ENCODE results near the gene SAMMSON. TPM values are rescaled to one million over a fixed set of nuclear protein-coding genes. Genes with fewer than 3 reads are reported as not detected.

The SAMMSON gene
- total RNA-seq (1 to 10 TPM in 1 of 7 donors, not detected in 6; 1.0 TPM), polyA plus RNA-seq (under 1 TPM in 1 of 3 donors, not detected in 2; 0.05 TPM)
- long read RNA-seq, donor 1 = 0 reads
- long read RNA-seq, donor 2 = 0 reads

DNA sequence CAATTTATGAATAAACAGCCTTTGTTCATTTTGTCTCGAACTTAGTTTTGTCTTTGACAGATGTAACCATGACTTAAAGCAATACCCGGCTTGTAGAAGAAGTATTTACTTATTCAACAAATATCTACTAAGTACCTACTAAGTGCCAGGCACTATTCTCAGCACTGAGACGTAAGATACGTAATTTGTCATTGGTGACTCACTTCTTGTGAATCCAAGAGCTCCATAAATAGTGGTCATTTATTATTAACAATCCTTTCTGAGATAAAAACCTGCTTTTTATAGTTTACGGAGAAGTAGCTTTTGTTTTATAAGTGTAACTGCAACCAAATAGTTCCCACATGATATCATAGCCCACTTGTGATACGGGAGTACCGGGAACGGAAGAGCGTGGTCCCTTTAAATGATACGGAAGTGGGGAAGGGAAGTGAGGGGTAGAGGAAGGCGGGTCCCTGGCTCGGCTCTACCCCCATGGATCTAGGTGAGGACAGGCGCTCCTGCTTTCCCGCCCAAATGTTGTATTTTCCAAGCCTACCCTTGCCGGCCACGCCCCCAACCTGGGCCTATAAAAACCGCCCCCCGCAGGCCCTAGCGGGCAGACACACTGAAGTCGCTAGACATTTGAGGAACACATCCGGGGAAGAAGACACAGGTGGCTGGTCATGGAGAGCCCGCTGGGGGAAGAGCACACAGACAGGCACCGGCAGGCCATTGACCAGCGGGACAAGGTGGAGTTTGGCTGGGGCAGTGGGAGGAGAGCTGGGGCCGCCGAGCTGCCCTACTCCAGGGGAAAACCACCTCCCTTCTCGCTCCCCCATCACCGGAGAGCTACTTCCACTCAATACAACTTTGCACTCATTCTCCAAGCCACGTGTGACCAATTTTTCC is at the start of gene SAMMSON:
TSS of gene SAMMSON (plus strand) at position 594 of the 888 bp plus-strand sequence.
- H3K36me3 ChIP-seq = no peaks in the 10 kb centered on the region
- H3K9me3 ChIP-seq = peaks cover 0 to 8% (median 0%) of the 10 kb centered on the region in 8 donors
- H3K27me3 ChIP-seq (replicated peaks in 1 of 7) = no peaks in the 10 kb centered on the region
- peak within 1 kb of the TSS in 5 of 8 donors; percentile 7 to 36 (median 20) for H3K27ac ChIP-seq
- intact Hi-C loops (cut with DNase I; ENCODE audit: low total_unique reads) = no loop called here
- no peak for TF ChIP-seq POLR2AphosphoS5 (IDR thresholded peaks at IDR 0.05)
- no peak for TF ChIP-seq CTCF (IDR thresholded peaks at IDR 0.05 in 8 of 11, conservative IDR thresholded peaks at IDR 0.05 in 3 of 11)
- no peak for TF ChIP-seq POLR2A (IDR thresholded peaks at IDR 0.05)
- no peak within 1 kb of the TSS for H3K4me3 ChIP-seq
- H3K4me1 ChIP-seq = peaks cover 0 to 4% (median 0%) of the 10 kb centered on the region in 6 donors
- 87 to 92% (median 90%) methylated on average over 28 to 29 of the region's 29 CpGs for WGBS, 5 donors
- DNase-seq = no peak

- intact Hi-C loops (cut with DNase I; ENCODE audit: low total_unique reads) = no loop called here
- WGBS, 5 donors = 71 to 90% (median 77%) methylated on average over 3 of the region's 3 CpGs
Measured at GRCh38 chr3:69951616-69952015, 47.9 kb upstream of the SAMMSON start.

GRCh38 chr3:69959581-69959980 is 40.0 kb upstream of the SAMMSON start:
- no peak overlapping the region for H3K4me3 ChIP-seq
- TF ChIP-seq CTCF (IDR thresholded peaks at IDR 0.05 in 8 of 11, conservative IDR thresholded peaks at IDR 0.05 in 3 of 11) = no peak
- no peak for TF ChIP-seq POLR2A (IDR thresholded peaks at IDR 0.05)
- no peak for TF ChIP-seq POLR2AphosphoS5 (IDR thresholded peaks at IDR 0.05)
- no peaks in the 10 kb centered on the region for H3K9me3 ChIP-seq
- no peaks in the 10 kb centered on the region for H3K27me3 ChIP-seq (replicated peaks in 1 of 7)
- no peaks in the 10 kb centered on the region for H3K4me1 ChIP-seq
- intact Hi-C loops (cut with DNase I; ENCODE audit: low total_unique reads) = no loop called here
- DNase-seq = no peak
- WGBS, 5 donors = 76 to 85% (median 82%) methylated on average over 7 of the region's 7 CpGs
- no peak overlapping the region for H3K27ac ChIP-seq
- H3K36me3 ChIP-seq = peaks cover 0 to 9% (median 0%) of the 10 kb centered on the region in 6 donors

More at GRCh38 chr3:69951616-69952015, 47.9 kb upstream of the SAMMSON start:
- no peak for DNase-seq
- TF ChIP-seq POLR2A (IDR thresholded peaks at IDR 0.05) (no peak), POLR2AphosphoS5 (IDR thresholded peaks at IDR 0.05) (no peak), CTCF (IDR thresholded peaks at IDR 0.05 in 8 of 11, conservative IDR thresholded peaks at IDR 0.05 in 3 of 11) (no peak)
- Histone ChIP-seq H3K36me3 (no peaks in the 10 kb centered on the region), H3K4me3 (no peak overlapping the region), H3K27ac (no peak overlapping the region), H3K27me3 (replicated peaks in 1 of 7) (no peaks in the 10 kb centered on the region), H3K9me3 (no peaks in the 10 kb centered on the region), H3K4me1 (no peaks in the 10 kb centered on the region)
